K562 (cell line): Measurements from ENCODE around the gene MTTP. TPM values are rescaled to one million over a fixed set of nuclear protein-coding genes. Genes with fewer than 3 reads are reported as not detected.

Experiments
- ARNT ChIP-seq, 2 experiments: fragments of 450-650 bp; IDR thresholded peaks; 2 replicates each; pipeline ENCODE4 v1.6.1; 2016; ENCODE audit warnings: mild to moderate bottlenecking in 1 of 2
- CBFA2T3 ChIP-seq: fragments of 450-650 bp; IDR thresholded peaks from 2 replicates; pipeline ENCODE4 v1.6.1; 2017
- CREB5 ChIP-seq: fragments of 250-450 bp; sonication (Bioruptor Pico); IDR thresholded peaks from 2 replicates; pipeline ENCODE4 v1.5.0; 2020; ENCODE audit warnings: mild to moderate bottlenecking
- ETS2 ChIP-seq: IDR thresholded peaks from 2 replicates; pipeline ENCODE4 v1.6.1; 2016; ENCODE audit warnings: borderline replicate concordance, missing genetic modification characterization, mild to moderate bottlenecking, moderate library complexity, missing compliant biosample characterization; ENCODE audit not compliant: poor library complexity, severe bottlenecking
- FOXK1 ChIP-seq: sonication (generic); formaldehyde crosslinking; IDR thresholded peaks from 2 replicates; pipeline ENCODE4 v1.8.0; 2022; ENCODE audit warnings: missing genetic modification reagents, mild to moderate bottlenecking, borderline replicate concordance
- RNF219 ChIP-seq: fragments of 250-450 bp; sonication (Bioruptor Pico); IDR thresholded peaks from 2 replicates; pipeline ENCODE4 v1.5.0; 2022; ENCODE audit warnings: mild to moderate bottlenecking
- ZKSCAN1 ChIP-seq: fragments of 150-350 bp; IDR thresholded peaks from 2 replicates; pipeline ENCODE4 v1.6.1; 2016; ENCODE audit warnings: low read depth, low read length
- ZNF583 ChIP-seq: fragments of 250-450 bp; sonication (Bioruptor Pico); IDR thresholded peaks from 2 replicates; pipeline ENCODE4 v1.4.0; 2020
- polyA plus RNA-seq, 8 experiments: library from polyadenylated mRNA; depleted of rRNA in 4 of 8; stranded (reverse) in 5 of 8; unstranded in 3 of 8; fragments of >200 nt; fragmentation: Nextera tagmentation in 2 of 8; fragmentation: Illumina TruSeq in 1 of 8; extraction: Ambion mirVana in 2 of 8; extraction: Trizol in 1 of 8; gene quantifications; 2 replicates each; pipeline versions ENCODE4 v1.2.1 to v1.2.3, GENCODE V29; 2011 to 2014; ENCODE audit warnings: inconsistent platforms in 1 of 8, missing spikeins in 1 of 8
- total RNA-seq, 7 experiments: library from RNA; depleted of rRNA in 6 of 7; stranded (reverse); fragments of >200 nt in 6 of 7; fragmentation: Illumina TruSeq in 2 of 7; extraction: Trizol in 2 of 7; gene quantifications; 2 replicates each; pipeline versions ENCODE4 v1.2.1 to v1.2.3, GENCODE V29; 2011 to 2021; ENCODE audit warnings: low replicate concordance in 1 of 7
- TF ChIP-seq, protein P1 (sequence below): sonication (generic); formaldehyde crosslinking; IDR thresholded peaks from 2 replicates; pipeline ENCODE4 v1.8.0; 2022; ENCODE audit warnings: mild to moderate bottlenecking, low read depth, missing genetic modification reagents
- TF ChIP-seq, protein P2 (sequence below): fragments of 200-600 bp; sonication (generic); IDR thresholded peaks from one replicate; pipeline ENCODE4 v1.6.1; 2012; ENCODE audit warnings: mild to moderate bottlenecking, low read depth, low read length, inconsistent platforms

The MTTP gene
- total and polyA plus RNA-seq, 9 of the 15 experiments (the other 6 are each of a cell fraction or from before 2014, with no cell fraction given), result 0.01 to 0.29 (median 0.04) TPM; not detected in 2

DNA sequence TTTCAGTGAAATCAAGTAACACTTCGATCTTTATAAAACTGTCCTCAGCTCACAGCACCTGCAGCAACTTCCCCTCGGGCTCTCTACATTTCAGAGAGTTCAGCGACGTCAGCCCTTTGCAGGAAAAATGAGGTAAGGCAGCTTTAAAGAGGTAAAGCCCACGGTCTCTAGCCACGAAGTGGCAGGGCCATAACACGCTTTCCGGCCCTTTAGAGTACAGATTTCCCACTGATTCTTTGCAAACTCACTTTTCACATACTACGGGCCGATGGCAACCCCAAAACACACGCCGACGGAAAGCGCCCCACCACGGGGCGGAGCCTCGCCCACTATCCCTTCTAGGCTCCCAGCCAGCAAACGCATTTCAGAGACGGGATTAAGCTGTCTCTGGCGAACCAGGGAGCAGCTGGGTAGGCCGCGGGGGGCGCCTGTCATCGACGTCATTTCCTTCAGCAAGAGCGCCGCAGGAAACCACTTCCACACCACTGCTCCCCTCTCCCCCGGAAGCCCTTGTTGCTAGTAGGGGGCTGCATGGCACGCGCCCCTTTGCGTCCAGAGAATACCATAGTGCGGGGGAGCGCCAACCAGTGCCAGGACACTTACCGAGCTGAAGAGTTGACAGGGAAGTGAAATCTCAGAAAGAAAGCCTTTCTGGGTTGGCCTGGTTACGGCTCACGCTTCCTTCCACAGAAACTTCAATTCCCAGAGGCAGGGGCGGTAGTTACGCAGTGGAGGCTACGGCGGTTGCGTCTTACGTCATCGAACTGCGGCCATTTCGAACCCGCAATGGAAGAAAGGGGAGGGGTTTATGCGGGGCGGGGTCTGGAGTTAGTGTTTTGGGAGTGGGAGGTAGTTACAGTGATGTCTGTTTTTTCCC is 11.1 kb upstream of the MTTP start, which contains the start of gene TRMT10A (continued):
- TF ChIP-seq, protein P1, sequence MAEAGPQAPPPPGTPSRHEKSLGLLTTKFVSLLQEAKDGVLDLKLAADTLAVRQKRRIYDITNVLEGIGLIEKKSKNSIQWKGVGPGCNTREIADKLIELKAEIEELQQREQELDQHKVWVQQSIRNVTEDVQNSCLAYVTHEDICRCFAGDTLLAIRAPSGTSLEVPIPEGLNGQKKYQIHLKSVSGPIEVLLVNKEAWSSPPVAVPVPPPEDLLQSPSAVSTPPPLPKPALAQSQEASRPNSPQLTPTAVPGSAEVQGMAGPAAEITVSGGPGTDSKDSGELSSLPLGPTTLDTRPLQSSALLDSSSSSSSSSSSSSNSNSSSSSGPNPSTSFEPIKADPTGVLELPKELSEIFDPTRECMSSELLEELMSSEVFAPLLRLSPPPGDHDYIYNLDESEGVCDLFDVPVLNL (CRISPR knock-in tag), result no peak
- TF ChIP-seq ZNF583 (CRISPR knock-in tag) (no peak), ZKSCAN1 (no peak), CREB5 (no peak), ETS2 (tag) (no peak), RNF219 (no peak), CBFA2T3 (no peak), ARNT (IDR thresholded peaks at IDR 0.05) (no peak), FOXK1 (no peak)
- TF ChIP-seq, protein P2, sequence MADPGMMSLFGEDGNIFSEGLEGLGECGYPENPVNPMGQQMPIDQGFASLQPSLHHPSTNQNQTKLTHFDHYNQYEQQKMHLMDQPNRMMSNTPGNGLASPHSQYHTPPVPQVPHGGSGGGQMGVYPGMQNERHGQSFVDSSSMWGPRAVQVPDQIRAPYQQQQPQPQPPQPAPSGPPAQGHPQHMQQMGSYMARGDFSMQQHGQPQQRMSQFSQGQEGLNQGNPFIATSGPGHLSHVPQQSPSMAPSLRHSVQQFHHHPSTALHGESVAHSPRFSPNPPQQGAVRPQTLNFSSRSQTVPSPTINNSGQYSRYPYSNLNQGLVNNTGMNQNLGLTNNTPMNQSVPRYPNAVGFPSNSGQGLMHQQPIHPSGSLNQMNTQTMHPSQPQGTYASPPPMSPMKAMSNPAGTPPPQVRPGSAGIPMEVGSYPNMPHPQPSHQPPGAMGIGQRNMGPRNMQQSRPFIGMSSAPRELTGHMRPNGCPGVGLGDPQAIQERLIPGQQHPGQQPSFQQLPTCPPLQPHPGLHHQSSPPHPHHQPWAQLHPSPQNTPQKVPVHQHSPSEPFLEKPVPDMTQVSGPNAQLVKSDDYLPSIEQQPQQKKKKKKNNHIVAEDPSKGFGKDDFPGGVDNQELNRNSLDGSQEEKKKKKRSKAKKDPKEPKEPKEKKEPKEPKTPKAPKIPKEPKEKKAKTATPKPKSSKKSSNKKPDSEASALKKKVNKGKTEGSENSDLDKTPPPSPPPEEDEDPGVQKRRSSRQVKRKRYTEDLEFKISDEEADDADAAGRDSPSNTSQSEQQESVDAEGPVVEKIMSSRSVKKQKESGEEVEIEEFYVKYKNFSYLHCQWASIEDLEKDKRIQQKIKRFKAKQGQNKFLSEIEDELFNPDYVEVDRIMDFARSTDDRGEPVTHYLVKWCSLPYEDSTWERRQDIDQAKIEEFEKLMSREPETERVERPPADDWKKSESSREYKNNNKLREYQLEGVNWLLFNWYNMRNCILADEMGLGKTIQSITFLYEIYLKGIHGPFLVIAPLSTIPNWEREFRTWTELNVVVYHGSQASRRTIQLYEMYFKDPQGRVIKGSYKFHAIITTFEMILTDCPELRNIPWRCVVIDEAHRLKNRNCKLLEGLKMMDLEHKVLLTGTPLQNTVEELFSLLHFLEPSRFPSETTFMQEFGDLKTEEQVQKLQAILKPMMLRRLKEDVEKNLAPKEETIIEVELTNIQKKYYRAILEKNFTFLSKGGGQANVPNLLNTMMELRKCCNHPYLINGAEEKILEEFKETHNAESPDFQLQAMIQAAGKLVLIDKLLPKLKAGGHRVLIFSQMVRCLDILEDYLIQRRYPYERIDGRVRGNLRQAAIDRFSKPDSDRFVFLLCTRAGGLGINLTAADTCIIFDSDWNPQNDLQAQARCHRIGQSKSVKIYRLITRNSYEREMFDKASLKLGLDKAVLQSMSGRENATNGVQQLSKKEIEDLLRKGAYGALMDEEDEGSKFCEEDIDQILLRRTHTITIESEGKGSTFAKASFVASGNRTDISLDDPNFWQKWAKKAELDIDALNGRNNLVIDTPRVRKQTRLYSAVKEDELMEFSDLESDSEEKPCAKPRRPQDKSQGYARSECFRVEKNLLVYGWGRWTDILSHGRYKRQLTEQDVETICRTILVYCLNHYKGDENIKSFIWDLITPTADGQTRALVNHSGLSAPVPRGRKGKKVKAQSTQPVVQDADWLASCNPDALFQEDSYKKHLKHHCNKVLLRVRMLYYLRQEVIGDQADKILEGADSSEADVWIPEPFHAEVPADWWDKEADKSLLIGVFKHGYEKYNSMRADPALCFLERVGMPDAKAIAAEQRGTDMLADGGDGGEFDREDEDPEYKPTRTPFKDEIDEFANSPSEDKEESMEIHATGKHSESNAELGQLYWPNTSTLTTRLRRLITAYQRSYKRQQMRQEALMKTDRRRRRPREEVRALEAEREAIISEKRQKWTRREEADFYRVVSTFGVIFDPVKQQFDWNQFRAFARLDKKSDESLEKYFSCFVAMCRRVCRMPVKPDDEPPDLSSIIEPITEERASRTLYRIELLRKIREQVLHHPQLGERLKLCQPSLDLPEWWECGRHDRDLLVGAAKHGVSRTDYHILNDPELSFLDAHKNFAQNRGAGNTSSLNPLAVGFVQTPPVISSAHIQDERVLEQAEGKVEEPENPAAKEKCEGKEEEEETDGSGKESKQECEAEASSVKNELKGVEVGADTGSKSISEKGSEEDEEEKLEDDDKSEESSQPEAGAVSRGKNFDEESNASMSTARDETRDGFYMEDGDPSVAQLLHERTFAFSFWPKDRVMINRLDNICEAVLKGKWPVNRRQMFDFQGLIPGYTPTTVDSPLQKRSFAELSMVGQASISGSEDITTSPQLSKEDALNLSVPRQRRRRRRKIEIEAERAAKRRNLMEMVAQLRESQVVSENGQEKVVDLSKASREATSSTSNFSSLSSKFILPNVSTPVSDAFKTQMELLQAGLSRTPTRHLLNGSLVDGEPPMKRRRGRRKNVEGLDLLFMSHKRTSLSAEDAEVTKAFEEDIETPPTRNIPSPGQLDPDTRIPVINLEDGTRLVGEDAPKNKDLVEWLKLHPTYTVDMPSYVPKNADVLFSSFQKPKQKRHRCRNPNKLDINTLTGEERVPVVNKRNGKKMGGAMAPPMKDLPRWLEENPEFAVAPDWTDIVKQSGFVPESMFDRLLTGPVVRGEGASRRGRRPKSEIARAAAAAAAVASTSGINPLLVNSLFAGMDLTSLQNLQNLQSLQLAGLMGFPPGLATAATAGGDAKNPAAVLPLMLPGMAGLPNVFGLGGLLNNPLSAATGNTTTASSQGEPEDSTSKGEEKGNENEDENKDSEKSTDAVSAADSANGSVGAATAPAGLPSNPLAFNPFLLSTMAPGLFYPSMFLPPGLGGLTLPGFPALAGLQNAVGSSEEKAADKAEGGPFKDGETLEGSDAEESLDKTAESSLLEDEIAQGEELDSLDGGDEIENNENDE, result no peak
